GM21528 (cell line): Measurements from ENCODE around the gene MAU2.

Source experiments
- ATAC-seq: cut with Tn5 transposase; IDR thresholded peaks from one replicate; pipeline ENCODE4 v1.9.1; 2021; ENCODE audit warnings: mild to moderate bottlenecking, moderate library complexity; ENCODE audit not compliant: unreplicated experiment, low FRiP score

The MAU2 gene

DNA sequence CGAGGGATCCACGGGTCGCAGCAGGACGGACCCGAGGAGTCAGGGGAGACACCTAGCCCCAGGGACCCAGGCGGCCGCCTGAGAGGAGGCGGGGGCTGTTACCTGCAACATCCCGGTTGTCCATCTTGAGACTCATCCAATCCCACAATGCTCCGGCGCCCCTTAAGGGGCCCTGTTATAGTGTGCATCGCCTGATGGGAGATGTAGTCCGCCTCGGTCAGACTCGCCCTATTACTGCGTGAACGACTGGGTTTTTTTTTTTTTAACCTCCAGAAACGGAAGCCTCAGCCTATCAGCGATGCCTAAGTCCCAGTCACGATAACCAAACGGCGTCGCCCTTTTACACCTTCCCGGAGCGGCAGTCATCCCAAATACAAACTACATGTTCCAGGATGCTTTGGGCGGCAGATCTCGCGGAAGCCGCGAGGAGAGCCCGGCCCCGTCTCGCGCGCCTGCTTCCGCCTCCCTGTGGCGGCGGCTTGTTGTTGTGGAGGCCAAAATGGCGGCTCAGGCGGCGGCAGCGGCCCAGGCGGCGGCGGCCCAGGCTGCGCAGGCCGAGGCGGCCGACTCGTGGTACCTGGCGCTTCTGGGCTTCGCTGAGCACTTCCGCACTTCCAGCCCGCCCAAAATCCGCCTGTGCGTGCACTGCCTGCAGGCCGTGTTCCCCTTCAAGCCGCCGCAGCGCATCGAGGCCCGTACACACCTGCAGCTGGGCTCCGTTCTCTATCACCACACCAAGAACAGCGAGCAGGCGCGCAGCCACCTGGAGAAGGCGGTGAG, at the start of gene MAU2, which contains the start of gene SUGP1:
TSS of gene MAU2 (plus strand) at position 469 of the 780 bp plus-strand sequence. CDS start at position 500, 31 bp downstream.
TSS of gene SUGP1 (minus strand) at position 149 of the 780 bp plus-strand sequence. CDS start at position 136, 13 bp downstream.
- peak; percentile 88 for ATAC-seq

- no peak for ATAC-seq
Measured at GRCh38 chr19:19271828-19272599, 48.6 kb upstream of the MAU2 start.

- ATAC-seq: no peak
Measured at GRCh38 chr19:19274146-19274545, 46.5 kb upstream of the MAU2 start.

DNA sequence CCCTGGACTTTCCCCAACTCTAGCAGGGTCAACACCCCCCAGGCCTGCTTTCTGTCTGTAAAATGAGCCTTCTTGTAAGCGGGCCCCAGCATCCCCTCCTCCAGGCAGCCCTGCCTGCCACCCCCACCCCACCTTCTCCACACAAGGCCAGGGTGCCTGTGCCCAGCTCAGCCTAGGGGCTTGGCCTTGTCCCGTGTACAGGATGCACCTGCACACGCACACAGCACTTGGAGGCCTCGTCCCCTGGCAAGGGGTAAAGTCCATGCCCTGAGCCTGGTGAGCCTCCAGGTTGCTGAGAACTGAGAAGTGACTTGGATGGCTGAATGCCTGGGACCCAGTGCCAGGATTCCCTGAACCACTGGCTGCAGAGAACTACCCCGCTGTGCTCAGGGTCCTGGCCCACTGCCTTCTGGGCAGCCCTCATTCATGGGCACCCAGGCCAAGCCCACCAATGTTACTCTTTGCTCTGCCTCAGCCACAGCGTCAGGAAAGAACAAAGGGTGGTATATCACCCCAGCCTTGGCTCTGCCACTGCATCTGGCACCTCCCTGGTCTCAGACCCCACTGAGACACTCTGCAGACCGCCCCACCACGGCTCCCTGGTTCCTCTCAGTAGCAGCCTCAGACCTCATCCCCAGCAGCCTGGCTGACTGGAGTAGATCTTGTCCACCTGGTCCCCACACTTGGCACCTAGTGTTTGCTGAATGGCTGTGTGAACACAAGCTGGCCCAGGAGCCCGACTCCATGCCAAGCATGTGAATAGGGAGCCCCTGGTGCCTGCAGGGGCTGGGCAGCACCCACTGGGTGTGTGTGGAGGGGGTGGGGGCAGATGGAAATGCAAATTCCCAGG, 45.7 kb upstream of the MAU2 start:
- no peak for ATAC-seq

DNA sequence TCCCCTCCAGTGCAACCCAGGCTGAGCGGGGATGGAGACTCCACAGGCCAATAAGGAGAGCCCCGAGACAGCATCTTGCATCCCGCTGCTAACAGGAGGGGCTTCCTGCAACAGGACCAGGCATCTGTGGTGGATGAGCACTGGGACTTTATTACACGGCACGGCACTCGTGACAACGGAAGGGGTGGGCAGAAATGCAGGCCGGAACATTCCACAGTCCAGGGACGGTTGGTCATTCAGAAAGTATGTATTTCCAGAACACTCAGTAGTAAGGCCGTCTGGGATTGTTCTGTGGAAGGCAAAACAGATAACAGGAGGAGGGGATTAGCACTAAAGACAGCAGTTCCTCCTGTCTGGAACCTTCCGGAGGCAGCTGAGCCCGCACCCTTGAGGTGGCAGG, 44.2 kb upstream of the MAU2 start:
- no peak for ATAC-seq

- ATAC-seq: no peak
Measured at GRCh38 chr19:19276851-19277250, 43.8 kb upstream of the MAU2 start.

- no peak for ATAC-seq
Measured at GRCh38 chr19:19278315-19278714, 42.3 kb upstream of the MAU2 start.

GRCh38 chr19:19279062-19279612, 41.5 kb upstream of the MAU2 start:
- ATAC-seq: no peak

DNA sequence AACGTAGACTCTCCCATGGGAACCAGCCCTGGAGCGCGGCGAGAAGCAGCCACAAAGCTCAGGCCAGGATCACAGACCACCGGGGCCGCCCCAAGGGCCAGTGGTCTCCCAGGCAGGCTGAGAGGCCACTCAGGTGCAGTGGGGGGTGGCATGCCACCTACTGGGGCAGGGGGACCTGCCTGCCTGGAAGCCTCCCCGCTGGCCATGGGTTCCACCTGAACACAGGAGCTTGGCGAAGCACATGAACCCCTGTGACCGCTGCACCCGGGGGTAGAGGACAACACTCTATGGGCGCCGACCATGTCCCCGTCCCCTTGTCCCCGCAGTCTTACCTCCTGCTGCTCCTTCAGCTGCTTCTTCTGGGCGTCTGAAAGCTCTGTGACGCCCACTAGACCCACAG, 40.8 kb upstream of the MAU2 start:
- no peak for ATAC-seq

GRCh38 chr19:19280561-19280960, 40.1 kb upstream of the MAU2 start:
- ATAC-seq: no peak

DNA sequence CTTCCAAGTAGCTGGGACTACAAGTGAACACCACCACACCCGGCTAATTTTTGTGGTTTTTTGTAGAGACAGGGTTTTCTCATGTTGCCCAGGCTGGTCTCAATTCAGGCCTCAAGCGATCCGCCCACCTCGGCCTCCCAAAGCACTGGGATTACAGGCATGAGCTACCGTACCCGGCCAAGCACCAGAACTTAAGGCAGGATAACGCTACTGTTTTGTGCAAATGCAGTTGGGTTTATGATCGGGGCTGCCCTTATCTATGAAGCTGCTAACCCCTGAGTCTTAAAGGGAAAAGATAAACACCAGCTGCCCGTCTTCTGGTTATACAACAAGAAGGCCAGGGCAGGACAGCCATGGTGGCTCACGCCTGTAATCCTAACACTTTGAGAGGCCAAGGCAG, 34.9 kb upstream of the MAU2 start:
- ATAC-seq: no peak

GRCh38 chr19:19292607-19293006, 28.0 kb upstream of the MAU2 start:
- no peak for ATAC-seq

- ATAC-seq: no peak
Measured at GRCh38 chr19:19294914-19295313, 25.7 kb upstream of the MAU2 start.

DNA sequence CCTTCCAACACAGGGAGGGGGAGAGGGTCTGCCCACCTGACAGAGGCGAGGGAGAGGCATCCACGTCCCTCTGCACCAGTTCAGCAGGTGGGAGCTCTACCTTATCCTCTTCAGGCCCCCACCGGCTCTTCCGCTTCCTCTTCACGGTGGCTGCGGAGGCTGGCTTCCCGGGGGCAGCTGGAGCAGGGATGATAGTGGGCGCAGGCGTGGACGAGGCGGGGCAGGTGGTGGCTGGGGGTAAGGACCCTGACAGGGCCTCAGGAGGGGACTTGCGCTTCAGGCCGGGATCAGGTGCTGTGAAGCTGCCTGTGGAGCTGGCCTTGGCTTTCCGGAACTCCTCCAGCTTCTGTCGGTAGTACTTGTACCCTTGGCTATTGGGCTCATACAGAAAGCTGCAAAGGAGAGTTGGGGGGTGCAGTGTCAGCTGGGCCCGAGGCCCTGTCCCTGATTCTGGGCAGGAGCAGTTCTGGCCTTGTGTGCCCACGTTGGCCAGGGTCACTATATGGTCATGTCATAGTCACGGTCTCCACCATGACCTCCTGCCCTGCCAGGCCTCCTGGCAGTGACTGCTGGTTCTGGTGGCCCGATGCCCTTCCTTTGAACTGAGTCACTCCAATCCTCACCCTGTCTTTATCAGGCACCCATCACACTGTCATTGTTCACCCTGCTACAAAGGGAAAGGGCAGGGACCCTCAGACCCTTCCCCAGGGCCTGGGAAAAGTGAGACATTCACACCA, 23.5 kb upstream of the MAU2 start:
- no peak for ATAC-seq

GRCh38 chr19:19297759-19298158, 22.9 kb upstream of the MAU2 start:
- no peak for ATAC-seq

- no peak for ATAC-seq
Measured at GRCh38 chr19:19300613-19301012, 20.0 kb upstream of the MAU2 start.

GRCh38 chr19:19303411-19303810, 17.2 kb upstream of the MAU2 start:
- no peak for ATAC-seq

GRCh38 chr19:19304186-19304965, 16.3 kb upstream of the MAU2 start:
- no peak for ATAC-seq

DNA sequence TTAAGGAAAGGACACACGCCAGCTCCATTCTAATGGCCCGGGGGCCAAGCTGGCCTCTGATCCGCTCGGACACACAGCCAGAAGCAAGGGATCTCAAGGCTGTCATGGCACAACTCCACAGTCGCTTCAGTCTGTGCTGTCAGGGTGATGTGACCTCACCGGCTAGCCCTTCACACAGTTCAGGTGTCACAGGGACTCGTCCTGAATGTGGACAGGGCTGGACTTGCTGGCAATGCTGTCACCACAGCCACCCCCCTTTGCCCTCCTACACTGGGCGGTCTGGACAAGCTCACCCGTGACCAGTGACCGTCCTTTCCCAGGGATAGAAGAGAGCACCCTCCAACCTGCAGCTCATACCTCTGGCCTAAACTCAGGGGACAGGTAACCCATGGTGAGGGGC, 15.6 kb upstream of the MAU2 start:
- ATAC-seq: no peak
